Muscle of back (tissue), 11 donors: Measurements from ENCODE around the gene TFRC. TPM values are rescaled to one million over a fixed set of nuclear protein-coding genes. Genes with fewer than 3 reads are reported as not detected.
"Not testable (repeated sequence)": the region's sequence is repeated elsewhere in the genome, so short reads cannot be mapped to it uniquely, and the experiment has no call there.

Experiments
- DNase-seq, 3 donors: peaks; one replicate each; pipeline versions ENCODE4 v3.0.0 to v3.0.0-alpha.2; 2013
- polyA plus RNA-seq, 10 donors: library from polyadenylated mRNA; unstranded; fragments of 120-200 nt; gene quantifications; one replicate each; pipeline ENCODE4 v1.2.1, GENCODE V29; 2013; ENCODE audit not compliant: insufficient read length in 10 of 10

The TFRC gene
- polyA plus RNA-seq, 10 donors = 27.5 to 76.7 (median 36.7) TPM

- no peak for DNase-seq
Observed at GRCh38 chr3:196008387-196008786, 73.5 kb downstream of the TFRC start.

DNA sequence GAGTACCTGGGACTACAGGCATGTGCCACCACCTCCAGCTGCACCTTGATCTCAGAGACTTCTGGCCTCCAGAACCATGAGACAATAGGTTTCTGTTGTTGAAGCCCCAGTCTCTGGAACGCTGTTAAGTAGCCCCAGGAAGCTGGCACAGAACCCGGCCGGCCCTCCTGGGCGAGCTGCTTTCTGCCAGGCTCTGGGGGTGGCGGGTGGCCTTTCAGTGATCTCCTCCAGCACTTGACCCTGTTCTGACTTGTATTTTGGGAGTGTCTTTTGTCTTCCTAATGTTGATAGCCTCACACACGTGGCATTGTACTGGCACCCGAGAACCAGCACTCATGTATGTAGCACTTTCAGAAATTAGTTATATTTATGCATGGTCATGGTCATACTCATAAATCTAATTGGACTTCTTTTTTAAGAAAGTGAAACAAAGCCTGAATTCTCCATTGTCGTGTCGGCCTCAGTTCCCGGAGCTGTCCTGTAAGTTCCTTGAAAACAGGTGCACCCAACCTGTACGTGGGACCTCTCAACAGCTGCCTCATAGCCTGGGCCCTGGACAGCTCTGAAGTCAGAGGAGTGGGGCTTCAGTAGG is 74.0 kb downstream of the TFRC start:
- no peak for DNase-seq

DNA sequence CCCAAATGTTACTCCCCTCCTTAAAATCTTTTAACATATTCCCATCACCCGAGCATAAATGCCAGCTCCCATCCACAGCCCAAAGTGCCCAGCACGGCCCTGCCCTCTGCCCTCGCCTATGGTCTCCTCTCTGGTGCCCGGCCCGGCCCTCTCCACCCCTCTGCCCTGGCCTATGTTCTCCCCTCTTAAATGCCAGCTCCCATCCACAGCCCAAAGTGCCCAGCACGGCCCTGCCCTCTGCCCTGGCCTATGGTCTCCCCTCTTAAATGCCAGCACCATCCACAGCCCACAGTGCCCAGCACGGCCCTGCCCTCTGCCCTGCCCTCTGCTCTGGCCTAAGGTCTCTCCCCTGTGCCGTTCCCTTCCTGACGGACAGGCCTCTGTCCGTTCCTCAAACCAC is 76.6 kb downstream of the TFRC start:
- DNase-seq = not testable (repeated sequence)

GRCh38 chr3:196004359-196005052 is 77.4 kb downstream of the TFRC start:
- not testable (repeated sequence) for DNase-seq

DNA sequence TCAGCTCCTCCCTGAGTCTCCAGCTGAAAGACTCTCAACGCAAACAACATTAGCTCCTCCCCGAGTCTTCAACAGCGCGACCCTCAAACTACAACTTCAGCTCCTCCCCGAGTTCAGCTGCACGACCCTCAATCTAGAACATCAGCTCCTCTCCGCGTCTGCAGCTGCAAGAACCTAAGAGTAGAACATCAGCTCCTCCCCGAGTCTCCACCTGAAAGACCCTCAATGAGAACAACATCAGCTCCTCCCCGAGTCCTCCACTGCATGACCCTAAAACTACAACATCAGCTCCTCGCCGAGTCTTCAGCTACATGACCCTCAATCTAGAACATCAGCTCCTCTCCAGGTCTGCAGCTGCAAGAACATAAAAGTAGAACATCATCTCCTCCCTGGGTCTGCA is 78.3 kb downstream of the TFRC start:
- DNase-seq = no peak

DNA sequence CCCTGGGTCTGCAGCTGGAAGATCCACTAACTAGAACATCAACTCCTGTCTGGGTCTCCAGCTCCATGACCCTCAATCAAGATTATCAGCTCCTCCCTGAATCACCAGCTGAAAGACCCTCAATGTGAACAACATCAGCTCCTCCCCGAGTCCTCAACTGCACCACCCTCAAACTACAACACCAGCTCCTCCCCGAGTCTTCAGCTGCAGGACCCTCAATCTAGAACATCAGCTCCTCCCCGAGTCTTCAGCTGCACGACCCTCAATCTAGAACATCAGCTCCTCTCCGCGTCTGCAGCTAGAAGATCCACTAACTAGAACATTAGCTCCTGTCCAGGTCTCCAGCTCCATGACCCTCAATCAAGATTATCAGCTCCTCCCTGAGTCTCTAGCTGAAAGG is 79.2 kb downstream of the TFRC start:
- DNase-seq = not testable (repeated sequence)

- DNase-seq = not testable (repeated sequence)
Observed at GRCh38 chr3:196001240-196001639, 80.7 kb downstream of the TFRC start.

DNA sequence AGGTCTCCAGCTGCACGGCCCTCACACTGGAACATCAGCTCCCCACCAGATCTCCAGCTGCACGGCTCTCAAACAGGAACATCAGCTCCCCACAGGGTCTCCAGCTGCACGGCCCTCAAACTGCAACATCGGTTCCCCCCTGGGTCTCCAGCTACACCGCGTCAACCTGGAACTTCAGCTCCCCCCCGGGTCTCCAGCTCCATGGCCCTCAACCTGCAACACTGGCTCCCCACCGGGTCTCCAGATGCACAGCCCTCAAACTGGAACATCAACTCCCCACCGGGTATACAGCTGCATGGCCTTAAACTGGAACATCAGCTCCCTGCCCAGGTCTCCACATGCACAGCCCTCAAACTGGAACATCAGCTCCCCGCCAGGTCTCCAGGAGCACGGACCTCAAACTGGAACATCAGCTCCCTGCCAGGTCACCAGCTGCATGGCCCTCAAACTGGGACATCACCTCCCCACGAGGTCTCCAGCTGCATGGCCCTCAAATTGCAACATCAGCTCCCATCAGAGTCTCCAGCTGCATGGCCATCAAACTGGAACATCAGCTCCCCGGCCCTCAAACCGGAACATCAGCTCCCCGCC is 81.4 kb downstream of the TFRC start:
- not testable (repeated sequence) for DNase-seq

DNA sequence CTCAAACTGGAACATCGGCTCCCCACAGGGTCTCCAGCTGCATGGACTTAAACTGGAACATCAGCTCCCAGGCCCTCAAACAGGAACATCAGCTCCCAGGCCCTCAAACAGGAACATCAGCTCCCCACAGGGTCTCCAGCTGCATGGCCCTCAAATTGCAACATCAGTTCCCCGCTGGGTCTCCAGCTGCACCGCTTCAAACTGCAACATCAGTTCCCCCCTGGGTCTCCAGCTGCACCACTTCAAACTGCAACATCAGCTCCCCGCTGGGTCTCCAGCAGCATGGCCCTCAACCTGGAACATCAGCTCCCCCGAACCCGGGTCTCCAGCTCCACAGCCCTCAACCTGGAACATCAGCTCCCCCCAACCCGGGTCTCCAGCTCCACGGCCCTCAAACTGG is 82.0 kb downstream of the TFRC start:
- DNase-seq = no peak

Other genes with a start within 250 kb of the TFRC start
- gene TNK2, start 173.5 kb downstream of the TFRC start, polyA plus RNA-seq = 100 to 1,000 TPM in 3 of 10 donors, 10 to 100 TPM in 7; 56.0 to 130 (median 89.8) TPM
- under 1 TPM in 4 of 10 donors, not detected in 6; 0.08 to 0.78 (median 0.38) TPM for gene ZDHHC19, start 129.3 kb upstream of the TFRC start, polyA plus RNA-seq
- gene SLC51A, start 134.4 kb upstream of the TFRC start, polyA plus RNA-seq = 1 to 10 TPM; 5.1 to 9.5 (median 7.1) TPM
- 10 to 100 TPM; 34.8 to 51.5 (median 38.2) TPM for gene PCYT1A, start 205.6 kb upstream of the TFRC start, polyA plus RNA-seq
- gene DYNLT2B, start 236.2 kb upstream of the TFRC start, polyA plus RNA-seq = 10 to 100 TPM in 4 of 10 donors, 1 to 10 TPM in 6; 6.9 to 15.8 (median 9.5) TPM